Endothelial cell of umbilical vein (primary cell): ENCODE data around the gene VWA7.

Experiments
- CTCF ChIP-seq, 2 donors: IDR thresholded peaks; 1 replicate in 1 of 2; 2 replicates in 1 of 2; pipeline ENCODE4 v1.5.1; 2011; ENCODE audit warnings: low read length in 2 of 2, mild to moderate bottlenecking in 2 of 2, moderate library complexity in 2 of 2, control low read depth in 1 of 2, inconsistent platforms in 1 of 2, low read depth in 1 of 2; ENCODE audit not compliant: insufficient read depth in 1 of 2; ENCODE audit errors: extremely low read depth in 1 of 2
- EZH2 ChIP-seq: IDR thresholded peaks from 2 replicates; pipeline ENCODE4 v1.6.1; 2012; ENCODE audit warnings: borderline replicate concordance, low read depth, mild to moderate bottlenecking, moderate library complexity, low read length, inconsistent platforms; ENCODE audit not compliant: severe bottlenecking
- GATA2 ChIP-seq: IDR thresholded peaks from 2 replicates; pipeline ENCODE4 v1.7.0; 2011; ENCODE audit warnings: low read depth, mild to moderate bottlenecking, moderate library complexity, mixed read lengths, low read length; ENCODE audit not compliant: insufficient read length, insufficient read depth
- JUN ChIP-seq: IDR thresholded peaks from 2 replicates; pipeline ENCODE4 v1.6.1; 2011; ENCODE audit warnings: borderline replicate concordance, low read depth; ENCODE audit not compliant: insufficient read length, insufficient read depth
- MYC ChIP-seq: IDR thresholded peaks from one replicate; pipeline ENCODE4 v1.6.1; 2011; ENCODE audit warnings: mild to moderate bottlenecking, low read depth, low read length
- POLR2A ChIP-seq: IDR thresholded peaks from 2 replicates; pipeline ENCODE4 v1.6.1; 2012; ENCODE audit warnings: low read depth, mild to moderate bottlenecking, control low read depth, low read length
- POLR2AphosphoS5 ChIP-seq: IDR thresholded peaks from 2 replicates; pipeline ENCODE4 v1.6.1; 2012; ENCODE audit warnings: low read depth, mild to moderate bottlenecking, control low read depth, low read length, moderate library complexity; ENCODE audit not compliant: insufficient read depth
- TF ChIP-seq, protein P1 (sequence below): IDR thresholded peaks from 2 replicates; pipeline ENCODE4 v1.6.1; 2011; ENCODE audit not compliant: insufficient read depth, insufficient read length

GRCh38 chr6:31813465-31813849 lies 36.3 kb upstream of the VWA7 start:
- TF ChIP-seq CTCF (IDR thresholded peaks at IDR 0.05; ENCODE audit: extremely low read depth in 1 of 2, insufficient read depth in 1 of 2, low read depth in 1 of 2, low read length in 2 of 2), result no peak
- TF ChIP-seq POLR2A, result no peak
- TF ChIP-seq POLR2AphosphoS5, result no peak
- TF ChIP-seq, protein P1, sequence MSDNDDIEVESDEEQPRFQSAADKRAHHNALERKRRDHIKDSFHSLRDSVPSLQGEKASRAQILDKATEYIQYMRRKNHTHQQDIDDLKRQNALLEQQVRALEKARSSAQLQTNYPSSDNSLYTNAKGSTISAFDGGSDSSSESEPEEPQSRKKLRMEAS, result no peak
- no peak for TF ChIP-seq MYC
- TF ChIP-seq EZH2, result no peak
- no peak for TF ChIP-seq JUN
- TF ChIP-seq GATA2, result no peak
